HS-5 (cell line): ENCODE data around the gene NFKBIZ.

Source experiments
- DNase-seq: peaks from one replicate; pipeline ENCODE4 v3.0.0-alpha.2; 2012; ENCODE audit warnings: low read depth

NFKBIZ gene

GRCh38 chr3:101827211-101828174 lies 21.8 kb upstream of the NFKBIZ start:
- no peak for DNase-seq

- no peak for DNase-seq
These were observed 21.0 kb upstream of the NFKBIZ start for GRCh38 chr3:101828276-101828675.

- no peak for DNase-seq
These were observed 20.4 kb upstream of the NFKBIZ start for GRCh38 chr3:101828691-101829436.

GRCh38 chr3:101829437-101829830 lies 19.9 kb upstream of the NFKBIZ start:
- no peak for DNase-seq

GRCh38 chr3:101829874-101830273 lies 19.4 kb upstream of the NFKBIZ start:
- DNase-seq: no peak

DNA sequence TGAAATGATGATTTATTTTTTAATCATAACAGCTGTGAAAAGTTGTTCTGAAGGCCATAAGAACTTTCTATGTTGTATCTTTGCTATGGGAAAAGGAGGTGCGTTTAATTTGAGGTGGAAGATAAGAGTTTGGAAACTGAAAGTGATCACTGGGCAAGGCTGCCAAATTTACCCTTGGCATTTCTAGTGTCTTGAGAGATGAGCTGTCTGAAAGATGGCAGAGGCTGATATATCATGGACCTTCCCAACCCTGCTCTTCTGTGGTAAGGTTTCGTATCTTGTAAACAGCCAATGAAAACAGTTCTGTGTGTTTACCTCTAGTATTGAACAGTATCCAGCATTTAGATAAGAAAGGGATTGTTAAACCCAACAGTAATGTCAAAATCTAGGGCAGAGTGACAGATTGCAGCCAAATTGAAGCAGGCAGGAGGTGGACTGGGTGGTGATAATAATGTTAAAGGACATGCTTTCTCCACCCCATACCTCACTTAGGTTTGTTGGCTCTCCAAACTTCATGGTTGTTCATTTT lies 15.8 kb upstream of the NFKBIZ start:
- no peak for DNase-seq

GRCh38 chr3:101835676-101836075 lies 13.6 kb upstream of the NFKBIZ start:
- no peak for DNase-seq

- DNase-seq: no peak
These were observed 13.2 kb upstream of the NFKBIZ start for GRCh38 chr3:101836160-101836559.

DNA sequence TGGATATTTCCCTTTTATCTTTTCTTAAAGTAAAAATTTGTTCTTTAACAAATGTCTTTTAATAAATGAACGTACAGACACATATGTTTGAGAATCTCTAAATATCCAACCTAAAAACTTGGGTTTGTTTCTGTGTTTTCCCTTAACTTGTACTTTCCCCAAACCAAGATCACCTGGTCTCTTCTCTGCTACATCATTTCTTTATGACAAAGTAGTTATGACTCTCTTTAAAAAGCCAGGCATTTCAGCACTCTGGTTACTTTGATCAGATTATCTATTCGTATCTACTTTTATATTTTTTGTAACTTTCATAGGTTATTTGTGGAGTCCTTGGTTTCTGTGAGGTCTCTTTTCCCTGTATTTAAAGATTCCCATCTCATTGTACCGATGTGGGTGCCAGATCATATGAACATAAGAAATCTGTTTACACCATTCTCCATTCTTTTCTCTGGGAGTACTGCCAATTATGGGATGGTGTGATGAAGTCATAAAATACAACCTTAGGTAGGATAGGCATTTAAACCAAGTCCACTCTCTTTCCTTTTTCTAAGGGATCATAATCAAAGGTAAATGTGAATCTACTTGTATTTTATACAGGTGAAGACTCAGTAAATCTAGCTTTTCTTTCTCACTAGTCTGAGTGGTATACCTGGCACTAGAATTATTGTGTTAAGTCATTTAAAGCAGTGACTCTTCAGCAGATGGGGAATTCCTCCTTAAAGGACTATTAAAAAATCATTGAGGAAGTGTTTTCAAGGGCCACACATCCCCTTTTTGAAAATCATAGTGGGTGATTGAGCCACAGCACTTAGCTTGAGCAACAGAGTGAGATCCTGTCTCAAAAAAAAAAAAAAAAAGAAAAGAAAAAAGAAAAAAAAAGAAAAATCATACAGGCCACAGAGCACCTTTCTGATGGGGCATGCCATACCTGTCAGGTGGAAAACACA lies 12.4 kb upstream of the NFKBIZ start:
- DNase-seq: no peak

DNA sequence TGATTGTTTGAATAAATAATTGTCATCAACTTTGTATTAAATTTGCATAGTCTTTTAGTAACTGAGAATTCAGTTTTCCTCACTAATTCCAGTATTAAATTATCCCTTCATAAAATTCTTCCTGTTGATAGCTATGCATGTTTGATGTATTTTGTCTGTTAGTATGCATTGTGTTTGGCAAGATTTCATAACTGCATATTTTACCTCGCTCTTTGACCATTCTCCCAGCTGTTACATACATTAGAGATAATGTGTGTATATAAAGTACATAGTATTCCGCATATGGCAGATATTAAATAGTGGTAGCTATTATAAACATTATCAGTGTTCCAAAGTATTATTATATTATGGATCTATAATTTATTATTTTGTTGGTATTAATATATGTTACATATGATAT lies 10.6 kb upstream of the NFKBIZ start:
- no peak for DNase-seq

GRCh38 chr3:101840066-101840465 lies 9.2 kb upstream of the NFKBIZ start:
- DNase-seq: no peak

DNA sequence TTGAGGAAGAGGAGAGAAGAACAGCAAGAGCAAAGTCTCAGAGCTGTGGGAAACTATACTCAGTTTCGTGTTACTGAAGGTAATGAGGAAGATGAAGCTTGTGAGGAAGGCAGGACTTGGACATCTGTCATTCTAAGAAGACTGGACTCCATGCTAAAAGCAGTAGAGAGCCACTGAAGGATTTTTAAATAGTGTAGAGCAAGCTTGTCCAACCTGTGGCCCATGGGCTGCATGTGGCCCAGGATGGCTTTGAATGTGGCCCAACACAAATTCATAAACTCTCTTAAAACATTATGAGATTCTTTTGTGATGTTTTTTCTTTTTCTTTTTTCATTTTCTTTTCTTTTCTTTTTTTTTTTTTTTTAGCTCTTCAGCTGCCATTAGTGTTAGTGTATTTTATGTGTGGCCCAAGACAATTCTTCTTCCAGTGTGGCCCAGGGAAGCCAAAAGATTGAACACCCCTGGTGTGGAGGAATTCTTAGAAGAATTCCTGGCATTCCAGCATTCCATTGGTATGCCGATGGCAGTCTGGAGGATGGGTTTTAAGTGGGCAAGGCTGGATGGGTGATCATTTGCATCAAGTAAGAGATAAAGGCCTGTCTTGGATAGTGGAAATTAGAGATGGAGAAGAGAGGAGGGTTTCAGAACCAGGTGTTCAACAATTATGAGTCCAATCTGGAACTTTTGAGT lies 6.9 kb upstream of the NFKBIZ start:
- DNase-seq: peak; percentile 65

DNA sequence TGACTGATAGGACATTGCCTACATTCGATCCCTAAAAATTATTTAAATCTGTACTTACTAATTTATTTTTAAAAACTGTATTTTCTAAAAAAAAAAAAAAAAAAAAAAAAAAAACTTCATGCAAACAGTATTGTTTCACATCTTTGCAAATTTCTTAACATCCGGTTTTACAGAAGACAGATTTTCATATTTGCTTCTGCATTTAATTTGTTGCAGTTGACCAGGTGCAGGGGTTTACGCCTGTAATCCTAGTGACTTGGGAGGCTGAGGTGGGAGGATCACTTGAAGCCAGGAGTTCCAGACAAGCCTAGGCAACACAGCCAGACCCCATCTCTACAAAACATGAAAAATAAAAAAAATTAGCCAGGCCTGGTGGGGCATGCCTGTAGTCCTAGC lies 6.4 kb upstream of the NFKBIZ start:
- DNase-seq: no peak

- DNase-seq: no peak
These were observed 3.9 kb upstream of the NFKBIZ start for GRCh38 chr3:101845425-101845824.

- no peak for DNase-seq
These were observed 2.6 kb upstream of the NFKBIZ start for GRCh38 chr3:101846709-101847108.

DNA sequence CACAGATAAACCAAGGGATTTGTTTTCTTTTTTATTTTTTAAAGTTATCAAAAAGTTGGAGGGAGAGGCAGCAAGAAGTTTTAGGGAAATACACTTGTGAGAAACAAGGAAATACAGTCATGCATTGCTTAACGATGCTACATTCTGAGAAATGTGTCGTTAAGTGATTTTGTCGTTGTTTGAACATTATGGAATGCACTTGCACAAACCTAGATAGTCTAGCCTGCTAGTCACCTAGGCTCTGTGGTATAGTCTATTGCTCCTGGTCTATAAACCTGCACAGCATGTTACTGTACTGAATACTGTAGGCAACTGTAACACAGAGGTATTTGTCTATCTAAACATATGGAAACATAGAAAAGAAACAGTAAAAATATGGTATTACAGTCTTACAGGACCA lies 2.0 kb upstream of the NFKBIZ start:
- no peak for DNase-seq

GRCh38 chr3:101848326-101848725 lies 988 bp upstream of the NFKBIZ start:
- DNase-seq: no peak

GRCh38 chr3:101849714-101850245 lies 466 bp downstream of the NFKBIZ start:
- no peak for DNase-seq

DNA sequence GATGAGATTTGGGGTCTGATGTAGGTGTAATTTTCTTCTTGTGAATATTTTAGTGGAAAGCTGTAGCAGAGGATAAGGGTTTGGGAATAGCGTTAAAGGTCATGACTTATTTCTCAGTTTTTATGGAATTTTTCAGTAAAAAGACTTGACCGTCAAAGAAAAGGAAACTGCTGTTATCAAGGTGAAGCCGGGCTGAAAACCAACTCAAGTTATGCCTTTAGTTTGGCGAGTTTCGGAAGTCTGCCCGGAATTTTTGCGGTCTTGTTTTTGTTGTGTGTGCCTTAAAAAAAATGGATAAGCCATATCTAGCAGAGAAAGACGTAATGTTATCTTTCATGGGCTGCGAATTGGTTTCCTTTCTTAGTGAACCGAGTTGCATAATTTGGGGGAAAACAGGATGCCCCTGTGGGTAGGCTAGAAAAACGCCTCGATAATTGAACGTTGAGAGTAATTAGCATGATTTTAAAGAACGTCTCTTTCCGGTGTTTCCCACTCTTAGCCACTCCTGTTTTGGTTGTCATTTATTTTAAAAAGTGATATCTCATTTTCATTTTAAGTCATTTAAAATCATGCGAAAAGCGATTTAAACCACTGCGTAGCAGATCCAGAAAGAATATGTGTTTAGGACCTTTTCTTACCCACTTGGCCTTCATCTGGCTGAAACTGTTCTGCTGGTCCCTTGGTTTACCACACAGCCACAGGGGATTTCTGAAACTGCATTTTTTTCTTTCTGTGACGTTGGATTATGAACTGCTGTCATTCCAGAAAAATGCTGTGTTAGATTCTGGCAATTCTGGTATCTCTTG lies 1.1 kb downstream of the NFKBIZ start:
- DNase-seq: no peak
